ENCODE results near the gene CAPN12.

Gene CAPN12

DNA sequence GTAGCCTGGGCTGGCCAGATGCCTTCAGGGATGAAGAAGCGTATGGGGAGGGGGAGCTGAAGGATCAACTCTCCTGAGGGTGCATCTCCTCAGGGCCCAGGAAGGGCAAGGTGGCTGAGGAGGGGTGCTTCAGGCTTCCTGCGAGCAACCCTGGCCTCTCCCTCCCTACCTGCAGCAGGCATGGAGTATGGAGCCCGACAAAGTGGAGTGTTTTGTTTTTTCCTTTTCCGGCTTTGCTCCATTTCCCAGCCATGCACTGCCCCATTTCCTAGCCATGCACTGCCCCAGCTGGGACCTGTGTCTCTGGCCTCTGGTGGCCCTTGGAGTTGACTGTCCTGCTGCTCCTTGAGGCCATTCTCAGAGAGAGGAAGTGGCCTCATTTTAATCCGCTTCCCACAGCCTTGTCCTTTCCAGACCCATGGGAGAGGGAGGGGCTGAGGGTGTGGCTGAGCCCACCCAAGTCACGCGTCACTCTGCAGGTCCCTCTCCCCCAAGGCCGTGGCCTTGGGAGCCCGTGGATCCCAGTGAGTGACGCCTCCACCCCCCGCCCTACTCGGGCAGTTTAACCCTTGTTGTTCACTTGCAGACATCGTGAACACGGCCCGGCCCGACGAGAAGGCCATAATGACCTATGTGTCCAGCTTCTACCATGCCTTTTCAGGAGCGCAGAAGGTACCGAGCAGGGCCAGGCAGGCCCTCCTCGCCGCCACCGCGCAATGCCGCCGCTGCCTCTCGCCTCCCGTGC is 34.4 kb downstream of the CAPN12 start:
- no peak for DNase-seq

DNA sequence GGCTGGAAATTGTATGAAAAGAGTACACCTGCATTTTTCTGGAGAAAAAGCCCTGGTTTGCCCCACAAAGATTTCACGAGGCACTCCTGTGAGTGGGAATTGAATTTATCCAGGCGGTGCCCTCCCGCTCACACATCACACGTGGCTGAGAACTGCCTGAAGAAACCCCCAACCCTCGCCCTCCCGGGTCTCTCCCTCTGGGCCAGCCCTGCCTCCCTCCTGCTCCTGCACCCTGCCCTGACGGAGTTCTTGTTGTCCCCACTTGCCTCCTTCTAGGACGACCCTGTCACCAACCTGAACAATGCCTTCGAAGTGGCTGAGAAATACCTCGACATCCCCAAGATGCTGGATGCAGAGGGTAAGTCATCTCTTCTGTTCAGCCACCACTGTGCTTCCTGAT is 35.2 kb downstream of the CAPN12 start:
- no peak for DNase-seq

GRCh38 chr19:38708413-38709024 is 35.8 kb downstream of the CAPN12 start:
- no peak for DNase-seq

GRCh38 chr19:38707512-38708114 is 36.7 kb downstream of the CAPN12 start:
- no peak for DNase-seq

DNA sequence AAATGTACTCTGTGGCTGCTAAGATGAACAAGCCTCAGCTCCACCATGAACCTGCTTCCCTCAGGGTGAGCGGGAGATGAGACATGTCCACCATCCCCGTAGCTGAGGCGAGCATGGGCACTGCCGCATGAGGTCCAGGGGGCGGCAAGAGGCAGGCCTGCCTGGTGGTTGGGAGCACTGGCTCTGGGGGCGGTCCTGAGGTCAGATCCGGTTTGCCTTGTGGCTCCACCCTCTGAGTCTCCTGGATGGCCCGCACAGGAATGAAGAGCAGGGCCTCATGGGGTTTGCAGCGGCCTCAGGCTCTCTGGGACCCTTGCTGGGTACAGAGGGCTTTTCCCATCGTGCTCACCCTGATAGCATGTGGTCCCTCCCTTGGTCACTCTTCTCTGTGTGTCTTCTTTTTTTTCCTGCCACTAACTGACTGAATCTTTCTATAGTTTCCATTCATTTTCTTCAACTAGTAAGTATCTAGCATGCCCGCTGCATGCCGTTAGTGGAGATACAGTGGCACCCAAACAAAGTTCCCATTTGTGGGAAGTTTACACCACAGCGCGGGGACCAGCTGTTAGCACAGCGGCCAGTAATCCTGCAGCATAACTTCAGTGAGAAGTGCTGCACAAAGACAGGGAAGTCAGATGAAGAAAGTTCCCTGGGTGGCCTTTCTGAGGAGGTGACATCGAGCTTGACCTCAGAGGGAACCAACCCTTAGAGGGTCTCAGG is 37.3 kb downstream of the CAPN12 start:
- DNase-seq: no peak

- no peak for DNase-seq
These were observed 38.9 kb downstream of the CAPN12 start for GRCh38 chr19:38705197-38706019.

DNA sequence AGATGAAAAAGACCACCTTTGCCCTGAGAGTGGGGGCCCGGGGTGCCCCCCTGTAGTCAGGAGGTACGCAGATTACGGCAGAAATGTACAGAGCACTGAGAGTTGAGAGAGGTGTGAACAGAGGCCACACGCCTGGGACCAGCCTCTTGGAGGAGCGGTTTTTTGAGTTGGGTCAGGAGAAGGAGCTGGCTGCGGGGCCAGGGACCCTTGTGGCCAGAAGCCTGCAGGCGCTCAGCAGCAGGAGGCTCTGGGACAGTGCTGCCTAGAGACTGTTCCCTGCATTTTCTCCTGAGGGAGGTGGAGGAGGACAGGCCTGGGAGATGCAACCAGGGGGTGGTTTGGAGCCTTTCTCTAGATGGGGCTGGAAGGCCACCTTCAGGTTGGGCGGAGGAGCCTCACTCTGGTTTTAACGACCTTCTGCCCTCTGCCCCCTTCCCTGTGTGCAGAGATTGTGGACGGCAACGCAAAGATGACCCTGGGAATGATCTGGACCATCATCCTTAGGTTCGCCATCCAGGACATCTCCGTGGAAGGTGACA is 39.7 kb downstream of the CAPN12 start:
- DNase-seq: no peak

- no peak for DNase-seq
These were observed 40.8 kb downstream of the CAPN12 start for GRCh38 chr19:38703509-38703908.

DNA sequence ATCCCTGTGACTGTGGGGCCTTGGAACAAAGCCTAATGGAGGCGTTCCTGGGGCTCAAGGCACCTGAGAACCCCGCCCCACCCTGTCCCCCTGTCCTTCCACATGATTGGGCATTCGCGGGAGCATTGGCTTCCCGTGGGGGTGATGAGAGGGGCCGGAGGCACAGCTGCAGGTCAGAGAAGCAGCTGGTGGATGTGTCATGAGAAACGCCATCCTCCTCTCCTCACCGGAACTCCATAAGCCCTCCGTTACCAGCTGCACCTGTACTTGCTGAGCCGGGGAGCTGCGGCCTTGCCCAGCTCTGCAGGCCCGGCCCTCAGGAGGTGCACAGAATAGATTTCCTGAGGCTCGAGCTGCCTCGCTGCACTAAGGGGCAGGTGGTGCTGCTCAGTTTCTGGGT is 42.0 kb downstream of the CAPN12 start:
- DNase-seq: no peak

DNA sequence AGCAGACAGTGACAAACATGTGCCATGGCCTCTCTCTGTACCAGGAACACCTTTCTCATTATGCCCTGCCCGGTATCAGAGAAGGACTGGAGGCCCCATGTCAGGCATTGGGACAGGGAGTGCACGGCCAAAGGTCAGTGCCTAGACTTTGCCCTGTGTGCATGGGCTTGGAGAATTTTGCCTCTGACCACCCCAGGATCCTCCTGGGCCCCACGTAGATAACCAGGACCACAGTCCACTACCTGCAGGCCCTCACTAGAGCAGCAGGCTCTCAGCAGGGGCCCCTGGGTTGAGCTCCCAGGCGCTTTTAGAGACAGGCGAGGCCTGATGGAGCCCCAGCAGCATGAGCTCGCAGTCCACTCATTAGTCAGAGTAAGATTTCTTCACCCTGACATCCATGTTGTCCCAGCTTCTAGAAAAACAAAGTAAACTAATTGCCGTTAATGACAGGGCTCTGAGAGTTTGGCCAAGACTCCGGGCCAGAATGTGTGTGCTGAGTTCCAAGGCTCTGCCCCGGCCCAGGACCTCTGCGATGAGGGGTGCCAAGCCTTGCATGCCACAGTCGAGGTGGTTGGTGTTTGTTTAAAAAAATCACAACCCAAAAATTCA is 42.7 kb downstream of the CAPN12 start:
- no peak for DNase-seq

- no peak for DNase-seq
These were observed 43.3 kb downstream of the CAPN12 start for GRCh38 chr19:38700902-38701454.

DNA sequence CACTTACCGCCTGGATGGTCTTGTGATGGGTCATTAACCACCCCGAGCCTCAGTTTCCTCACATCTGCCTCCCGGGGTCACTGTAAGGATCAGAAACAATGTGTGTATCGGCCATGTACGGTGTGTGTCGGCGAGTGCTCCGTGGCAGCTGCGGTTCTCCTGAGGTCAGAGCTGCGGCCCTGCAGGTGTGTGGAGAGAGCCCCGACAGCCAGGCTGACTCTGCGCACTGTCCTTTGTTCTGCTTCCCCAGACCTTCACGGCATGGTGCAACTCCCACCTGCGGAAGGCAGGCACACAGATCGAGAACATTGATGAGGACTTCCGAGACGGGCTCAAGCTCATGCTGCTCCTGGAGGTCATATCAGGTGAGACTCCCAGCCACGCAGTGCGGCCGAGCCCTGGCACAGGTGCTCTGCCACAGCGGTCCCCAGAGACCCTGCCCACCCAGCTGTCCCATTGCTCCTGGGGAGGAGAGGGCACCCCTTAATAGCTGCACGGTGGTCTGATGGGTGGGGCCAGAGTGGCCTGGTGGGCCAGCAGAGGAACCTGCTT is 43.8 kb downstream of the CAPN12 start:
- no peak for DNase-seq

DNA sequence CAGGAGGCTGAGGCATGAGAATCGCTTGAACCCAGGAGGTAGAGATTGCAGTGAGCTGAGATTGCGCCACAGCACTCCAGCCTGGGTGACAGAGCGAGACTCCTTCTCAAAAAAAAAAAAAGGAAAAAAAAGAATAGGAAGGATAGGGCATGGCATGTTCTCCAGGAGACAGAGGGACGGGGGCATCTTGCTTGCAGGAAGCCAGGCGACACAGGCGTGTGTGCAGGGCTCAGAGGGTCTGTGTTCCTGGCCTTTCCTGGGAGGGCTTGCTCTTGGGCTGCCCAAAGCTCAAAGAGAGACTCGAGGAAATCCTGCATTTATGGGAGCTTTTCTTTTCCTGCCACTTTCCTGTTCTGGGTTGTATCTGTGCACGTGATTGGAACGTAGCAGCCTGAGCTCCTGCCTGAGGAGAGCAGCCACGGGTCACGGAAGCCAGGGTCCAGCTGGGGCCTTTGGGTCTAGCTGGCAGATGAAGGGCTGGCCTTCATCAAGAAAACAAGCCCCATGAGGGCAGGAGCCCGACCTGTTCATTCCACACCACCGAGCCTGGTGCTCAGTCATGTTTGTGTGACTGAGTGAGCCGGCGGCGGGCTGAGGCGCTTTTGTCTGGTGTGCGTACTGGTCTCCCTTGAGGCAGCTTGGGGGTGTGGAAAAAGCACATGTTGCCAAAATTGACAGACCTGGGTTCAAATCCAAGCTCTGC is 44.5 kb downstream of the CAPN12 start:
- DNase-seq: no peak

DNA sequence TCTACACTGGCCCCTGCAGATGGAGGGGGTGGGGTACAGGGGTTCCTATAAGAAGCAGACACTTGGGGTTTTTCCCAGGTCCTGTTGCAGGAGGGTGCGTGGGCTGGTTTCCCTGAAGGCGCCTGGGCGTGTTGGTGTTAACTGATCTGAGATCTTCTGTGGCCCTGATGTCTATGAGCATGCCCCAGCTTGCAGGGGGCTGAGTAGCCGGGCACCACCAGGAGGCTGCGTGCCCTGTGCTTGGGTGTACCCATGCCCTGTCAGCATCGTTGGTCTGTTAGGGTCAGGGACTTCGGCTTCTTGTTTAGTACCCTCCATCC is 45.3 kb downstream of the CAPN12 start:
- no peak for DNase-seq

DNA sequence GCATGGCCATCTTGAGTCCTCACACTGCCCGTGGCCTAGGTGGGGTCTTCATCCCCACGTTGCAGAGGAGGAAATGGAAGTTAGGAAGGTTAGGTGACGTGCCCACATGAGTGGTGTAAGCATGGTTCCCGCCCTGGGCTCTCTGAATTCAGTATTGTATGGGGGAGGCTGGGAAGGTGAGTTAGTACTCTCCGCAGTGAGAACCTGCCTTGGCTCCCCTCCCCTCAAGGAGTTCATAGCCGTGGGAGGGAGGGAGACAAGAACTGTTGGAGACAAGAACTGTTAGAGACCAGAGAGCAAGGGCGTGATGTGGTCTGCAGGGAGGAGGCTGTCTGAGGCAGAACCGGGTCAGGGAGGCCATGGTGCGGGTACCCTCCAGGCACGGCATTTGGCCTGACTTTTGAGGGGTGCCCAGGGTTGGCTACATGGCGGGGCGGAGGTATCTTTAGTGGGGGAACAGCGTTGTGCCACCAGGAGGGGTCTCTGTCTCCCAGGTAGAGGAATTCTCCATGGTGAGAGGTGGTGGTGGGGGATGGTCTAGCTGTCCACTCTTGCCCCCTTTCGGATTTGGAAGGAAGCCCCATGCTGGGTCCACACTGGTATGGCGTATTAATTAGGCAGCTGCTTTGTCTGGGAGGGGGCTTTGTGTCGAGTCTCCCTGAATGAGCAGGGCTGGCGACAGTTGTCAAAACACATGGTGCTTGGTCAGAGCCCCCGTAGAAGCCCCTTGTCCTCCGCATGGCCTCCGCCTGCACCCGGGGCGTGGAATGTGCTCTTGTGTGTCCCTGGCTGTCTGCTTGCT is 45.8 kb downstream of the CAPN12 start:
- DNase-seq: no peak

GRCh38 chr19:38697641-38698071 is 46.6 kb downstream of the CAPN12 start:
- DNase-seq: no peak

GRCh38 chr19:38697197-38697596 is 47.1 kb downstream of the CAPN12 start:
- no peak for DNase-seq

DNA sequence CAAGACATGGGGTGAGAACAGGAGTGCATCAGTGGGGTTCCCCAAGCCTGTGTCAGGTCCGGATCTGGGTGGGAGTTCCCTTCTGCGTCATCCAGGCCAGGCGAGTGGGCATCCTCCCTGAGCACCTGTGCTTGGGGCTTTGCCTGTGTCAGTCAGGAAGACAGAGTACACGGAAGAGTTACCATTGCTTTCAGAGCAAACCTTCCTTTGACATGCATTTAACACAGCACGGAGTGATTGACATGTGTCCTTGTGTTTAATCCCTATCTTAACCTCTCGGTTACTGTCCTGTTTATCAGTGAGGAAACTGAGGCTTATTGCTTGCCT is 47.6 kb downstream of the CAPN12 start:
- no peak for DNase-seq

- no peak for DNase-seq
These were observed 48.2 kb downstream of the CAPN12 start for GRCh38 chr19:38695832-38696728.
